SK-N-SH (cell line): ENCODE data around the gene SOX2. TPM values are rescaled to one million over a fixed set of nuclear protein-coding genes. Genes with fewer than 3 reads are reported as not detected.

Source experiments
- CTCF ChIA-PET: fragments of 300-600, 350-600 bp; formaldehyde crosslinking; extraction: SDS; loops from one replicate; lab custom pipeline; 2021; lab: Yijun Ruan, JAX
- POLR2A ChIA-PET: fragments of 350-600 bp; sonication (Branson Sonifier 250); formaldehyde crosslinking; extraction: SDS; loops from one replicate; lab custom pipeline; 2020; ENCODE audit warnings: antibody characterized with exemption, inconsistent platforms; lab: Yijun Ruan, JAX
- DNase-seq: peaks from one replicate; pipeline ENCODE4 v3.0.0; 2012
- H2AFZ ChIP-seq: fragments of 200-600 bp; sonication (generic); 2 replicates; pipeline ENCODE4 v1.8.1; 2016; ENCODE audit warnings: antibody characterized with exemption, mild to moderate bottlenecking, low read depth
- H3F3A ChIP-seq: fragments of 200-600 bp; sonication (generic); replicated peaks from 2 replicates; pipeline ENCODE3; 2016; ENCODE audit warnings: antibody characterized with exemption, mild to moderate bottlenecking; ENCODE audit not compliant: insufficient read depth
- H3K27ac ChIP-seq, 2 experiments: fragments of 200-500 bp in 1 of 2; fragments of 200-600 bp in 1 of 2; sonication (Bioruptor generic) in 1 of 2; sonication (generic), shearing (Covaris generic) in 1 of 2; 2 replicates each; pipeline versions ENCODE4 v1.5.1 to v1.6.1; 2014 to 2016; ENCODE audit warnings: low read depth in 2 of 2, inconsistent platforms in 1 of 2, low read length in 1 of 2, mild to moderate bottlenecking in 1 of 2, mixed read lengths in 1 of 2
- H3K27me3 ChIP-seq: fragments of 200-600 bp; sonication (generic), shearing (Covaris generic); 2 replicates; pipeline ENCODE4 v1.6.1; 2016; ENCODE audit warnings: mixed run types; ENCODE audit not compliant: insufficient read depth
- H3K36me3 ChIP-seq, 2 experiments: fragments of 200-500 bp in 1 of 2; fragments of 200-600 bp in 1 of 2; sonication (Bioruptor generic) in 1 of 2; sonication (generic) in 1 of 2; replicated peaks in 1 of 2; 2 replicates each; pipeline versions ENCODE3 to v1.5.1; 2014 to 2016; ENCODE audit warnings: low read length in 1 of 2, mild to moderate bottlenecking in 1 of 2; ENCODE audit not compliant: insufficient read depth in 2 of 2, control insufficient read depth in 1 of 2
- H3K4me1 ChIP-seq, 2 experiments: fragments of 200-500 bp in 1 of 2; fragments of 200-600 bp in 1 of 2; sonication (Bioruptor generic) in 1 of 2; sonication (generic), shearing (Covaris generic) in 1 of 2; 2 replicates each; pipeline versions ENCODE4 v1.5.1 to v1.6.1; 2014 to 2016; ENCODE audit warnings: low read depth in 1 of 2, low read length in 1 of 2, mixed run types in 1 of 2; ENCODE audit not compliant: insufficient read depth in 2 of 2, control insufficient read depth in 1 of 2
- H3K4me2 ChIP-seq: fragments of 200-600 bp; sonication (generic), shearing (Covaris generic); 2 replicates; pipeline ENCODE4 v1.6.1; 2017; ENCODE audit warnings: mixed run types
- H3K4me3 ChIP-seq, 2 experiments: fragments of 200-500 bp in 1 of 2; fragments of 200-600 bp in 1 of 2; sonication (Bioruptor generic) in 1 of 2; sonication (generic), shearing (Covaris generic) in 1 of 2; 2 replicates each; pipeline versions ENCODE4 v1.5.1 to v1.8.1; 2014 to 2016; ENCODE audit warnings: low read depth in 2 of 2, inconsistent platforms in 1 of 2, low read length in 1 of 2, mild to moderate bottlenecking in 1 of 2, mixed read lengths in 1 of 2, moderate library complexity in 1 of 2
- H3K79me2 ChIP-seq: fragments of 200-600 bp; sonication (generic); 2 replicates; pipeline ENCODE4 v1.8.1; 2017; ENCODE audit warnings: mild to moderate bottlenecking; ENCODE audit not compliant: insufficient read depth
- H3K9ac ChIP-seq: fragments of 200-600 bp; sonication (generic); 2 replicates; pipeline ENCODE4 v1.6.1; 2017; ENCODE audit warnings: mixed run types
- H3K9me2 ChIP-seq: fragments of 200-600 bp; sonication (generic); 2 replicates; pipeline ENCODE4 v1.6.1; 2017; ENCODE audit warnings: mixed run types
- H3K9me3 ChIP-seq: fragments of 200-600 bp; sonication (generic); 2 replicates; pipeline ENCODE4 v1.6.1; 2017; ENCODE audit warnings: mixed run types, mild to moderate bottlenecking, moderate library complexity
- H4K20me1 ChIP-seq: fragments of 200-600 bp; sonication (generic); 2 replicates; pipeline ENCODE4 v1.6.1; 2017; ENCODE audit warnings: mild to moderate bottlenecking, mixed run types; ENCODE audit not compliant: insufficient read depth
- EP300 ChIP-seq, 2 experiments: IDR thresholded peaks; 2 replicates each; pipeline versions ENCODE4 v1.4.0 to v1.6.1; 2012; ENCODE audit warnings: borderline replicate concordance in 1 of 2, low read depth in 1 of 2, low read length in 1 of 2
- FOSL2 ChIP-seq: IDR thresholded peaks from 2 replicates; pipeline ENCODE4 v1.4.0; 2012; ENCODE audit warnings: low read depth, mild to moderate bottlenecking, moderate library complexity, borderline replicate concordance
- GATA2 ChIP-seq: sonication (generic); formaldehyde crosslinking; IDR thresholded peaks from 2 replicates; pipeline ENCODE4 v1.5.0; 2020; ENCODE audit warnings: mild to moderate bottlenecking, missing genetic modification reagents
- JUND ChIP-seq: IDR thresholded peaks from 2 replicates; pipeline ENCODE4 v1.4.0; 2012
- MAX ChIP-seq: IDR thresholded peaks from 2 replicates; pipeline ENCODE4 v1.4.0; 2012; ENCODE audit warnings: low read depth
- NRF1 ChIP-seq: IDR thresholded peaks from 2 replicates; pipeline ENCODE4 v1.6.1; 2012; ENCODE audit warnings: low read depth, mild to moderate bottlenecking, low read length
- PBX3 ChIP-seq: IDR thresholded peaks from 2 replicates; pipeline ENCODE4; 2012
- RAD21 ChIP-seq: IDR thresholded peaks from 2 replicates; pipeline ENCODE4 v1.6.1; 2012; ENCODE audit warnings: mild to moderate bottlenecking, low read length
- RFX5 ChIP-seq: IDR thresholded peaks from 2 replicates; pipeline ENCODE4 v1.6.1; 2012; ENCODE audit warnings: mild to moderate bottlenecking, improper control_type of control experiment, low read length
- TAF1 ChIP-seq: IDR thresholded peaks from 2 replicates; pipeline ENCODE4 v1.6.1; 2012; ENCODE audit warnings: low read depth, mild to moderate bottlenecking, low read length, moderate library complexity, borderline replicate concordance
- TCF12 ChIP-seq: IDR thresholded peaks from 2 replicates; pipeline ENCODE4 v1.4.0; 2012
- WGBS: methylation state at CpG from one replicate; pipeline ENCODE4 v1.1.6; 2017; ENCODE audit warnings: low lambda C conversion rate; 5-methylcytosine and 5-hydroxymethylcytosine counted together
- polyA plus RNA-seq, 3 experiments: library from polyadenylated mRNA; depleted of rRNA; stranded (reverse); fragments of >200 nt; gene quantifications; 2 replicates each; pipeline ENCODE4 v1.2.3, GENCODE V29; 2012

SOX2 gene
- polyA plus RNA-seq, 1 of the 3 experiments (the other 2 are of a cell fraction): 0.13 TPM

- no peaks in the 10 kb centered on the region for H4K20me1 ChIP-seq
- POLR2A ChIA-PET: no interaction called here
- CTCF ChIA-PET: interaction anchor here (1.1 kb wide), 1 partner anchor 17 kb away, joined by 3 read pairs; no protein-coding TSS in a partner anchor
- no peaks in the 10 kb centered on the region for H3K27me3 ChIP-seq
- peaks cover 0 to 3% of the 10 kb centered on the region in 2 experiments; a peak in 2 of 4 replicates for H3K4me1 ChIP-seq
- no peaks in the 10 kb centered on the region for H3F3A ChIP-seq
- H2AFZ ChIP-seq: no peak overlapping the region
- H3K36me3 ChIP-seq: no peaks in the 10 kb centered on the region
- no peaks in the 10 kb centered on the region for H3K9me3 ChIP-seq
- DNase-seq: no peak
- no peak overlapping the region for H3K9ac ChIP-seq
- H3K4me3 ChIP-seq: no peak overlapping the region
- H3K79me2 ChIP-seq: no peaks in the 10 kb centered on the region
- no peak overlapping the region for H3K27ac ChIP-seq
- H3K9me2 ChIP-seq: no peaks in the 10 kb centered on the region
- H3K4me2 ChIP-seq: no peak overlapping the region
- 85% methylated on average over 15 of the region's 15 CpGs for WGBS
- TF ChIP-seq JUND: no peak
- TF ChIP-seq RFX5: no peak
- no peak for TF ChIP-seq TCF12
- no peak for TF ChIP-seq TAF1
- no peak for TF ChIP-seq MAX
- no peak for TF ChIP-seq GATA2 (CRISPR knock-in tag)
- TF ChIP-seq FOSL2: no peak
- no peak for TF ChIP-seq NRF1
- no peak for TF ChIP-seq RAD21
- TF ChIP-seq, all 33 proteins: peak for 0
Observed at GRCh38 chr3:181725830-181726229, 14.1 kb downstream of the SOX2 start.

GRCh38 chr3:181726351-181727330 is 14.9 kb downstream of the SOX2 start:
- Histone ChIP-seq H3K9me2 (no peaks in the 10 kb centered on the region), H3K4me2 (no peak overlapping the region), H3K27ac (no peak overlapping the region), H2AFZ (no peak overlapping the region), H4K20me1 (no peaks in the 10 kb centered on the region), H3K4me1 (peaks cover 0 to 3% of the 10 kb centered on the region in 2 experiments; a peak in 2 of 4 replicates), H3F3A (no peaks in the 10 kb centered on the region), H3K27me3 (no peaks in the 10 kb centered on the region), H3K79me2 (no peaks in the 10 kb centered on the region), H3K36me3 (no peaks in the 10 kb centered on the region), H3K9ac (no peak overlapping the region), H3K4me3 (no peak overlapping the region), H3K9me3 (no peaks in the 10 kb centered on the region)
- WGBS: 55% methylated on average over 58 of the region's 62 CpGs
- no peak for DNase-seq
- TF ChIP-seq PBX3: no peak
- no peak for TF ChIP-seq EP300 (IDR thresholded peaks at IDR 0.05; ENCODE audit: borderline replicate concordance in 1 of 2, low read depth in 1 of 2, low read length in 1 of 2)
- POLR2A ChIA-PET: no interaction called here
- CTCF ChIA-PET: interaction anchor here (0.6 to 1.1 kb wide), 3 partner anchors 17 to 1252 kb away, joined by 3 to 4 read pairs (median 3); no protein-coding TSS in a partner anchor
